Measurements from ENCODE around the gene MPST. TPM values are rescaled to one million over a fixed set of nuclear protein-coding genes. Genes with fewer than 3 reads are reported as not detected.

Gene MPST
- total RNA-seq, 1 donor from 2014 or later = 186 TPM

DNA sequence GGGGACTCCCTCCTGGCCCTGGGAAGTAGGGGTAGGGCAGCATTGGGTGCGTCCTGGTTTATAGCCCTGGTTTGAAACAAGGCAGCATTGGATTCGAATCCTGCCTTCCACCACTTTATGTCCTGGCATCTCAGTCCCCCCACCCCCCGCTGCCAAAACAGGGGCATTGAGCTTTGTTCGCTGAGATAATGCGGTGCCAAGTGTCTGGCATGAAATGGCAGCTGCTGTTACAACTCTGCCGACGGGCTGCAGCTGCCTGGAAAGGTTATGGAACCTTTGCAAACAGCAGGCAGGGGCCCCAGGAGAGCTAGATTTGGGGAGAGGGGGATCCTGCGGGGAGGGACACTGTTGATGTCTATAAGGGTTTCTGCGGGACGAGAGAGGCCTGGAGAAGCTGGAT, 2.2 kb upstream of the MPST start:
- DNase-seq (ENCODE audit: low read depth) = no peak
- H3K4me3 ChIP-seq (ENCODE audit: low read depth, low read length) = no peak overlapping the region
- no peaks in the 10 kb centered on the region for H3K27me3 ChIP-seq (ENCODE audit: control insufficient read depth, insufficient read depth, low read length)
- peaks cover 3% of the 10 kb centered on the region for H3K36me3 ChIP-seq (ENCODE audit: control insufficient read depth, insufficient read depth, low read length)
- no peak for TF ChIP-seq CTCF (IDR thresholded peaks at IDR 0.05; ENCODE audit: insufficient read depth, low read length, poor library complexity, severe bottlenecking)

- Histone ChIP-seq H3K4me3 (ENCODE audit: low read depth, low read length) (peak overlapping the region; percentile 84), H3K36me3 (ENCODE audit: control insufficient read depth, insufficient read depth, low read length) (peaks cover 3% of the 10 kb centered on the region), H3K27me3 (ENCODE audit: control insufficient read depth, insufficient read depth, low read length) (no peaks in the 10 kb centered on the region)
- TF ChIP-seq CTCF (IDR thresholded peaks at IDR 0.05; ENCODE audit: insufficient read depth, low read length, poor library complexity, severe bottlenecking) = no peak
- no peak for DNase-seq (ENCODE audit: low read depth)
These were observed 1.3 kb upstream of the MPST start for GRCh38 chr22:37018086-37018814.

GRCh38 chr22:37018815-37019308, 680 bp upstream of the MPST start:
- Histone ChIP-seq H3K36me3 (ENCODE audit: control insufficient read depth, insufficient read depth, low read length) (peaks cover 3% of the 10 kb centered on the region), H3K4me3 (ENCODE audit: low read depth, low read length) (peak overlapping the region; percentile 84), H3K27me3 (ENCODE audit: control insufficient read depth, insufficient read depth, low read length) (no peaks in the 10 kb centered on the region)
- no peak for TF ChIP-seq CTCF (IDR thresholded peaks at IDR 0.05; ENCODE audit: insufficient read depth, low read length, poor library complexity, severe bottlenecking)
- DNase-seq (ENCODE audit: low read depth) = no peak

DNA sequence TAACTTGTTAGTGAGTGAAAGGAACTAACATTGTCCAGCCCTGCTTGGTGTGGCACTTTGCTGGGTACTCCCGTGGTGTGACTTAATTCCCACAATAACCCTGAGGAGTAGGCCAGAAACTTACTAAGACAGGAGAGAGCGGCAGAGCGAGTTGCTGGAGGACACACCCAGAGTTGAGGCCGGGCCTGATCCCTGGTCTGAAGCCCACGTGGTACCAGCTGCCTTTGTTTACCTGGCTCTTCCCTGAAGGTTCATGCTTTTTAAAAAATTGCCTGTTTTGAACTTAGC, 594 bp downstream of the MPST start:
- no peak for DNase-seq (ENCODE audit: low read depth)
- no peak for TF ChIP-seq CTCF (IDR thresholded peaks at IDR 0.05; ENCODE audit: insufficient read depth, low read length, poor library complexity, severe bottlenecking)
- H3K36me3 ChIP-seq (ENCODE audit: control insufficient read depth, insufficient read depth, low read length) = peaks cover 3% of the 10 kb centered on the region
- peak overlapping the region; percentile 88 for H3K4me3 ChIP-seq (ENCODE audit: low read depth, low read length)
- H3K27me3 ChIP-seq (ENCODE audit: control insufficient read depth, insufficient read depth, low read length) = no peaks in the 10 kb centered on the region

GRCh38 chr22:37021041-37021440, 1.5 kb downstream of the MPST start:
- Histone ChIP-seq H3K4me3 (ENCODE audit: low read depth, low read length) (no peak overlapping the region), H3K36me3 (ENCODE audit: control insufficient read depth, insufficient read depth, low read length) (peaks cover 3% of the 10 kb centered on the region), H3K27me3 (ENCODE audit: control insufficient read depth, insufficient read depth, low read length) (no peaks in the 10 kb centered on the region)
- TF ChIP-seq CTCF (IDR thresholded peaks at IDR 0.05; ENCODE audit: insufficient read depth, low read length, poor library complexity, severe bottlenecking) = no peak
- DNase-seq (ENCODE audit: low read depth) = no peak
